ENCODE results near the gene PRSS53. TPM values are rescaled to one million over a fixed set of nuclear protein-coding genes. Genes with fewer than 3 reads are reported as not detected.

The PRSS53 gene
- total and polyA plus RNA-seq, 4 donors: 0.51 to 14.5 (median 3.0) TPM

GRCh38 chr16:31092330-31092729 is 3.6 kb upstream of the PRSS53 start:
- Histone ChIP-seq H3K9me3 (ENCODE audit: control insufficient read depth in 4 of 4, low read length in 3 of 4) (no peaks in the 10 kb centered on the region), H3K27ac (ENCODE audit: low read depth in 1 of 2, low read length in 2 of 2) (no peak overlapping the region), H3K4me3 (ENCODE audit: low read depth in 1 of 3, low read length in 3 of 3) (no peak overlapping the region), H3K4me1 (ENCODE audit: control insufficient read depth in 4 of 4, insufficient read depth in 4 of 4, low read length in 3 of 4) (peaks cover 0 to 19% (median 11%) of the 10 kb centered on the region in 4 donors), H3K36me3 (ENCODE audit: control insufficient read depth in 4 of 4, insufficient read depth in 3 of 4, low read depth in 1 of 4, low read length in 3 of 4) (peaks cover 8 to 21% (median 14%) of the 10 kb centered on the region in 4 donors), H3K9ac (ENCODE audit: low read depth in 1 of 2, low read length in 2 of 2) (no peak overlapping the region), H3K27me3 (ENCODE audit: control insufficient read depth in 4 of 4, insufficient read depth in 4 of 4, low read length in 3 of 4) (no peaks in the 10 kb centered on the region)
- TF ChIP-seq ATF3 (IDR thresholded peaks at IDR 0.05): no peak
- no peak for TF ChIP-seq FOXA1 (IDR thresholded peaks at IDR 0.05)
- TF ChIP-seq NR2F2 (IDR thresholded peaks at IDR 0.05): no peak
- TF ChIP-seq SP1 (IDR thresholded peaks at IDR 0.05): no peak
- TF ChIP-seq RXRA (IDR thresholded peaks at IDR 0.05): no peak
- no peak for TF ChIP-seq YY1 (IDR thresholded peaks at IDR 0.05)
- no peak for TF ChIP-seq GABPA (IDR thresholded peaks at IDR 0.05 in 1 of 2, conservative IDR thresholded peaks at IDR 0.05 in 1 of 2)
- no peak for TF ChIP-seq FOXA2 (IDR thresholded peaks at IDR 0.05)
- no peak for TF ChIP-seq RAD21 (IDR thresholded peaks at IDR 0.05)
- TF ChIP-seq HNF4A (conservative IDR thresholded peaks at IDR 0.05): no peak
- TF ChIP-seq CTCF (IDR thresholded peaks at IDR 0.05; ENCODE audit: low read depth, low read length, missing input control): no peak
- TF ChIP-seq HNF4G (IDR thresholded peaks at IDR 0.05): no peak
- no peak for TF ChIP-seq JUND (IDR thresholded peaks at IDR 0.05)
- no peak for TF ChIP-seq TAF1 (conservative IDR thresholded peaks at IDR 0.05)
- TF ChIP-seq REST (IDR thresholded peaks at IDR 0.05): no peak
- no peak for TF ChIP-seq MAX (IDR thresholded peaks at IDR 0.05)
- no peak for DNase-seq (ENCODE audit: low spot score)
- WGBS: 95% methylated on average over 5 of the region's 5 CpGs

- H3K9ac ChIP-seq (ENCODE audit: low read depth in 1 of 2, low read length in 2 of 2): no peak overlapping the region
- TF ChIP-seq NR2F2 (IDR thresholded peaks at IDR 0.05): no peak
- no peak for TF ChIP-seq REST (IDR thresholded peaks at IDR 0.05)
- TF ChIP-seq YY1 (IDR thresholded peaks at IDR 0.05): no peak
- no peak for TF ChIP-seq MAX (IDR thresholded peaks at IDR 0.05)
- no peak for TF ChIP-seq GABPA (IDR thresholded peaks at IDR 0.05 in 1 of 2, conservative IDR thresholded peaks at IDR 0.05 in 1 of 2)
- TF ChIP-seq EGR1 (IDR thresholded peaks at IDR 0.05; ENCODE audit: low read depth in 2 of 2): no peak
- TF ChIP-seq ZBTB33 (IDR thresholded peaks at IDR 0.05): no peak
- no peak for TF ChIP-seq TAF1 (conservative IDR thresholded peaks at IDR 0.05)
- no peak for TF ChIP-seq RAD21 (IDR thresholded peaks at IDR 0.05)
- no peak for TF ChIP-seq HNF4A (conservative IDR thresholded peaks at IDR 0.05)
- TF ChIP-seq SP1 (IDR thresholded peaks at IDR 0.05): no peak
- TF ChIP-seq FOXA2 (IDR thresholded peaks at IDR 0.05): no peak
- TF ChIP-seq ATF3 (IDR thresholded peaks at IDR 0.05): no peak
- no peak for TF ChIP-seq JUND (IDR thresholded peaks at IDR 0.05)
- TF ChIP-seq HNF4G (IDR thresholded peaks at IDR 0.05): no peak
Measured at GRCh38 chr16:31090540-31090939, 1.8 kb upstream of the PRSS53 start.

More at GRCh38 chr16:31090540-31090939, 1.8 kb upstream of the PRSS53 start:
- H3K27ac ChIP-seq (ENCODE audit: low read depth in 1 of 2, low read length in 2 of 2): no peak overlapping the region
- no peak overlapping the region for H3K4me3 ChIP-seq (ENCODE audit: low read depth in 1 of 3, low read length in 3 of 3)
- peaks cover 11 to 30% (median 20%) of the 10 kb centered on the region in 4 donors for H3K36me3 ChIP-seq (ENCODE audit: control insufficient read depth in 4 of 4, insufficient read depth in 3 of 4, low read depth in 1 of 4, low read length in 3 of 4)
- H3K4me1 ChIP-seq (ENCODE audit: control insufficient read depth in 4 of 4, insufficient read depth in 4 of 4, low read length in 3 of 4): peaks cover 0 to 16% (median 9%) of the 10 kb centered on the region in 4 donors
- WGBS: 96% methylated on average over 2 of the region's 2 CpGs
- H3K9me3 ChIP-seq (ENCODE audit: control insufficient read depth in 4 of 4, low read length in 3 of 4): no peaks in the 10 kb centered on the region
- DNase-seq (ENCODE audit: low spot score): no peak
- H3K27me3 ChIP-seq (ENCODE audit: control insufficient read depth in 4 of 4, insufficient read depth in 4 of 4, low read length in 3 of 4): no peaks in the 10 kb centered on the region

Measured in liver (tissue), 9 donors.